AG04450 (cell line): ENCODE measurements around the gene MAX. TPM values are rescaled to one million over a fixed set of nuclear protein-coding genes. Genes with fewer than 3 reads are reported as not detected.

ENCODE experiments used
- CTCF ChIA-PET: fragments of 300-600, 350-600 bp; formaldehyde crosslinking; extraction: SDS; loops from one replicate; lab custom pipeline; 2022; ENCODE audit warnings: antibody characterized with exemption, inconsistent platforms; lab: Charles Lee
- POLR2A ChIA-PET: fragments of 350-600 bp; formaldehyde crosslinking; extraction: SDS; loops from one replicate; lab custom pipeline; 2021; ENCODE audit warnings: antibody characterized with exemption, inconsistent platforms; lab: Yijun Ruan, JAX
- DNase-seq: peaks from one replicate; pipeline ENCODE4 v3.0.0-alpha.2; 2011; ENCODE audit warnings: low read depth, low spot score
- H3K27ac ChIP-seq: one replicate; pipeline ENCODE4 v1.5.1; 2012; ENCODE audit warnings: low read depth, low read length, control low read depth
- H3K27me3 ChIP-seq: one replicate; pipeline ENCODE4 v1.6.0; 2012; ENCODE audit warnings: low read length; ENCODE audit not compliant: control insufficient read depth, insufficient read depth
- H3K4me3 ChIP-seq: 2 replicates; pipeline ENCODE4 v1.5.1; 2011; ENCODE audit warnings: mild to moderate bottlenecking, low read depth, low read length, control low read depth
- H3K9me3 ChIP-seq: 2 replicates; pipeline ENCODE4 v1.5.1; 2012; ENCODE audit warnings: low read length; ENCODE audit not compliant: control insufficient read depth, insufficient read depth
- polyA plus RNA-seq: library from polyadenylated mRNA; depleted of rRNA; stranded (reverse); fragments of >200 nt; gene quantifications from 2 replicates; pipeline ENCODE4 v1.2.3, GENCODE V29; 2011
- TF ChIP-seq, protein P1 (sequence below): IDR thresholded peaks from 2 replicates; pipeline ENCODE4 v1.5.1; 2011; ENCODE audit warnings: low read depth, low read length, control low read depth, inconsistent platforms

Gene MAX
- polyA plus RNA-seq, 1 experiment: 62.0 TPM

DNA sequence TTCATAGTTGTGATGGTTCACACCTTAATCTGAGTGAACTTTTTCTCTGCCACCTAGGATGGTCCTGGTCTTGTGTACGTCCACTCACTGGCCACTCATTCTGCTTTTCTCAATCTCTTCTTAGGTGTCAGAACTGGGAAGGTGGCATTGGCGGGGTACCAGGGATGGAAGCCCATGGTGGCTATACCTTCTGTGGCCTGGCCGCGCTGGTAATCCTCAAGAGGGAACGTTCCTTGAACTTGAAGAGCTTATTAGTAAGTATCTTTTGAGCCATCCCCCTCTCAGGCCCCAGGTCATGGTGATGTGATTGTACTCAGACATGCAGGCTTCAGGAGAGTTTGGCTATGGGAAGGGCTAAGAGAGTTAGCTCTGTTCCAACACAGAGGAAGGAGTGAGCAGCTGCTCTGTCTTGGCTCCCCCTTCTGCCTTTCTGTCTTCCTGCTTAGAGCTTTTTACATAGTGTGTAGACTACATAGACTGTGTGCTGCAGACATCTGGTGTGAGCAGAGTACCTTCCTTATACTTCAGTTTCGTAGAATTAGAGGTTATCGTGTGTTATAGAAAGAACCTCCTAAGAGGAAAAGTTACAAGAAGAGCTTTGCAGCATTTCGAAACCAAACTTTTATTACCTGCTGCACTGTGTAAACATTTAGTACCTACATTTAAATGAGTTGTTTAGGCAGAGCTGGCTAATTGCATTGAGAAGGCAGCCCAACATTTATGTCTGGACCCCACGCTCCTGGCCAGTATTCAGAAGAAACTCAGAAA, 61.5 kb downstream of the MAX start:
- no peak overlapping the region for H3K27ac ChIP-seq
- ChIA-PET CTCF (interaction anchor here (0.9 kb wide), 1 partner anchor 21 kb away, joined by 3 read pairs; no protein-coding TSS in a partner anchor), POLR2A (no interaction called here)
- no peaks in the 10 kb centered on the region for H3K9me3 ChIP-seq
- H3K4me3 ChIP-seq: no peak overlapping the region
- DNase-seq: no peak
- H3K27me3 ChIP-seq: no peaks in the 10 kb centered on the region
- TF ChIP-seq, protein P1, sequence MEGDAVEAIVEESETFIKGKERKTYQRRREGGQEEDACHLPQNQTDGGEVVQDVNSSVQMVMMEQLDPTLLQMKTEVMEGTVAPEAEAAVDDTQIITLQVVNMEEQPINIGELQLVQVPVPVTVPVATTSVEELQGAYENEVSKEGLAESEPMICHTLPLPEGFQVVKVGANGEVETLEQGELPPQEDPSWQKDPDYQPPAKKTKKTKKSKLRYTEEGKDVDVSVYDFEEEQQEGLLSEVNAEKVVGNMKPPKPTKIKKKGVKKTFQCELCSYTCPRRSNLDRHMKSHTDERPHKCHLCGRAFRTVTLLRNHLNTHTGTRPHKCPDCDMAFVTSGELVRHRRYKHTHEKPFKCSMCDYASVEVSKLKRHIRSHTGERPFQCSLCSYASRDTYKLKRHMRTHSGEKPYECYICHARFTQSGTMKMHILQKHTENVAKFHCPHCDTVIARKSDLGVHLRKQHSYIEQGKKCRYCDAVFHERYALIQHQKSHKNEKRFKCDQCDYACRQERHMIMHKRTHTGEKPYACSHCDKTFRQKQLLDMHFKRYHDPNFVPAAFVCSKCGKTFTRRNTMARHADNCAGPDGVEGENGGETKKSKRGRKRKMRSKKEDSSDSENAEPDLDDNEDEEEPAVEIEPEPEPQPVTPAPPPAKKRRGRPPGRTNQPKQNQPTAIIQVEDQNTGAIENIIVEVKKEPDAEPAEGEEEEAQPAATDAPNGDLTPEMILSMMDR: no peak

DNA sequence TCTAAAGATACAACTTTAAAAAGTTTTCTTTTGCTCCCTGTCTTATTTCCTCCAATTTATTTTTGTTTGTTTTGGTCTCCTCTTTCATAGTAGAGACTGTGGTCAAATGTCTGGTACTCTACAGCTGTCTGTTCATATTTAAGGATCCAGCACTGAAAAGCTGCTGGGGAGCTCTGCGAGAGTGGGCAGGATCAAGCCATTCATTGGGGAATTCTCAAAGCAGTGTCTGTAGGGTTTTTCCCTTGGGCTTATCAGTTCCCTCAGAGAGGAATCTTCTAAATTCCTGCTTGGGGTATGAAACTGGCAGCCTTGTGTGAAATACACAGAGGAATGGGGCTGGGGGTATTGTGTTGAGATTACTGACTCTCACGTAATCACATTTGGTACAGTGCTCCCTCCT, 63.4 kb downstream of the MAX start:
- POLR2A ChIA-PET: no interaction called here
- Histone ChIP-seq H3K27me3 (no peaks in the 10 kb centered on the region), H3K9me3 (no peaks in the 10 kb centered on the region), H3K27ac (no peak overlapping the region), H3K4me3 (no peak overlapping the region)
- TF ChIP-seq, protein P1: no peak
- DNase-seq: no peak
- CTCF ChIA-PET: interaction anchor here (2.5 kb wide), 1 partner anchor 19 kb away, joined by 8 read pairs; no protein-coding TSS in a partner anchor

DNA sequence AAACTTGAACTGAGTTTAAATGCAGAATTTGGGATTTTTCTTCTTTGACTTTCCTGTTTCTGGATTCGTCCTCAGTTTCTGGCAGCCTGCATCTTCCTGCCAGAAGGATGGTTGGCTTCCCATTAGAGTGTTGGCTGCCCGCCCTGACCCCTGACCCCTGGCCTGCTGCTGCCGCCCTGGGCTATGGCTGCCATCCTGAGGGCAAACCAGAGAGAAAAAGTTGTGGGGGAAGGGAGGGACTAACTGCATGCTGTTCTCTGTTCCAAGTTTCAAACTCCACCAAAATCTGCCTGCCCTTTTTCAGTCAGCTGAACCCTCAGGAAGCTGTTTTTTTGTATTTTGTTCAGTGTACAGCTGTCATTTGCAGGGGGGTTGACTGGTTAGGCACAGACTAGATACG, 67.3 kb downstream of the MAX start:
- Histone ChIP-seq H3K27ac (no peak overlapping the region), H3K4me3 (no peak overlapping the region), H3K9me3 (no peaks in the 10 kb centered on the region), H3K27me3 (no peaks in the 10 kb centered on the region)
- CTCF ChIA-PET: interaction anchor here (1.0 to 2.1 kb wide), 2 partner anchors 15 to 36 kb away, joined by 3 to 7 read pairs; no protein-coding TSS in a partner anchor
- TF ChIP-seq, protein P1: no peak
- POLR2A ChIA-PET: interaction anchor here (1.1 kb wide), 1 partner anchor 11 kb away, joined by 4 read pairs; no protein-coding TSS in a partner anchor
- no peak for DNase-seq

DNA sequence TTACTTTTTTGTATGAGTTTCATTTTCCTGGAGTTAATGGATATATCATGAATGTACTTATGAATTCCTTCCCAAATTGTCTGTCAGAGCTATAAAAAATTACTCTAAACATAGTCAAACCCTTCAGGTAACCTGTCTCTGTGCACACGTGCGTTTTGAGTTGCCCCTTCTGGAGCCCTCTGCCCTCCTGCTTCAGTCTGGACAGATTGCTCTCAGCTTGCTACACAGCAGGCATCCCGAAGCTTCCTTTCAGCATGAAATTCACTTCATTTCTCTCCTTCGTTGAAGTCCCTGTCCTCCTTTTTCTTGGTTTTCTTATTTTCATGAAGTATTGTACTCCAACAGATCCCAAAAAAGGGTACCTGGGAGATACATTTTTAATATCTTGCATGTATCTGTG, 68.3 kb downstream of the MAX start:
- POLR2A ChIA-PET: no interaction called here
- CTCF ChIA-PET: interaction anchor here (3.0 kb wide), 1 partner anchor 14 kb away, joined by 18 read pairs; no protein-coding TSS in a partner anchor
- DNase-seq: no peak
- no peak overlapping the region for H3K27ac ChIP-seq
- no peaks in the 10 kb centered on the region for H3K27me3 ChIP-seq
- TF ChIP-seq, protein P1: no peak
- no peaks in the 10 kb centered on the region for H3K9me3 ChIP-seq
- no peak overlapping the region for H3K4me3 ChIP-seq

DNA sequence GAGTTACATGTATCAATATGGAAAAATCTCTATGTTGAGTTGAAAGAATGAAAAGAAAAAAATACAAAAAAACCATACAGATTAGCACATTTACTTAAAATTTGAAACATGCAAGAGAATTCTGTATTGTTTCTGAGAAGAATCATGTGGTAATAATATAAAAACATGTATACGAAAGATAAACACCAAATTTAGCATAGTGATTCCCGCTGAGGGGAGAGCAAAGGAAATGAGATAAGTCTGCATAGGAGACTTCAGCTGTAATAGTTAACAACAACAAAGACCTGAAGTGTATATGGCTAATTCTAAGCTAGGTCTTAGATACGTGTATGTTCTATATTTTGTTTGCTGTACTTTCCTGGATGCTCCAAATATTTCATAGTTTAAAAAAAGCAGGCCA, 69.1 kb downstream of the MAX start:
- Histone ChIP-seq H3K9me3 (no peaks in the 10 kb centered on the region), H3K27ac (no peak overlapping the region), H3K27me3 (no peaks in the 10 kb centered on the region), H3K4me3 (no peak overlapping the region)
- DNase-seq: no peak
- POLR2A ChIA-PET: no interaction called here
- TF ChIP-seq, protein P1: no peak
- CTCF ChIA-PET: interaction anchor here (3.0 kb wide), 1 partner anchor 13 kb away, joined by 18 read pairs; no protein-coding TSS in a partner anchor
